ENCODE results near the gene LAMTOR2. TPM values are rescaled to one million over a fixed set of nuclear protein-coding genes. Genes with fewer than 3 reads are reported as not detected.
A peak's percentile ranks its signal among the peaks of the same experiment; 100 is the strongest.

Gene LAMTOR2
- total RNA-seq, 1 experiment from 2014 or later, result 84.8 TPM

- no peak for DNase-seq (ENCODE audit: low spot score)
These were observed 21.2 kb downstream of the LAMTOR2 start for GRCh38 chr1:156075775-156076204.

- no peak for DNase-seq (ENCODE audit: low spot score)
These were observed 22.2 kb downstream of the LAMTOR2 start for GRCh38 chr1:156076609-156077429.

- no peak for DNase-seq (ENCODE audit: low spot score)
These were observed 22.8 kb downstream of the LAMTOR2 start for GRCh38 chr1:156077430-156077760.

- no peak for DNase-seq (ENCODE audit: low spot score)
These were observed 24.1 kb downstream of the LAMTOR2 start for GRCh38 chr1:156078728-156079127.

GRCh38 chr1:156079762-156080161 lies 25.2 kb downstream of the LAMTOR2 start:
- no peak for DNase-seq (ENCODE audit: low spot score)

- no peak for DNase-seq (ENCODE audit: low spot score)
These were observed 25.8 kb downstream of the LAMTOR2 start for GRCh38 chr1:156080241-156080862.

- DNase-seq (ENCODE audit: low spot score), result no peak
These were observed 26.2 kb downstream of the LAMTOR2 start for GRCh38 chr1:156080863-156081179.

- DNase-seq (ENCODE audit: low spot score), result no peak
These were observed 26.8 kb downstream of the LAMTOR2 start for GRCh38 chr1:156081180-156081916.

GRCh38 chr1:156081917-156082308 lies 27.3 kb downstream of the LAMTOR2 start:
- no peak for DNase-seq (ENCODE audit: low spot score)

- DNase-seq (ENCODE audit: low spot score), result peak; percentile 42
These were observed 27.9 kb downstream of the LAMTOR2 start, which contains the start of gene MEX3A for GRCh38 chr1:156082309-156083091. Gene MEX3A, minus strand, starts transcription at chr1:156082465. Its CDS starts 467 bp downstream, at chr1:156081998.

GRCh38 chr1:156083800-156084790 lies 29.5 kb downstream of the LAMTOR2 start:
- no peak for DNase-seq (ENCODE audit: low spot score)

- peak; percentile 36 for DNase-seq (ENCODE audit: low spot score)
These were observed 31.7 kb downstream of the LAMTOR2 start for GRCh38 chr1:156086256-156086662.

GRCh38 chr1:156089704-156090103 lies 35.1 kb downstream of the LAMTOR2 start:
- DNase-seq (ENCODE audit: low spot score), result no peak

- DNase-seq (ENCODE audit: low spot score), result no peak
These were observed 35.7 kb downstream of the LAMTOR2 start for GRCh38 chr1:156090138-156090839.

GRCh38 chr1:156090840-156091188 lies 36.2 kb downstream of the LAMTOR2 start:
- peak; percentile 69 for DNase-seq (ENCODE audit: low spot score)

- DNase-seq (ENCODE audit: low spot score), result no peak
These were observed 37.0 kb downstream of the LAMTOR2 start for GRCh38 chr1:156091610-156092009.

GRCh38 chr1:156095906-156096508 lies 41.4 kb downstream of the LAMTOR2 start:
- no peak for DNase-seq (ENCODE audit: low spot score)

GRCh38 chr1:156096640-156097391 lies 42.2 kb downstream of the LAMTOR2 start:
- peak; percentile 80 for DNase-seq (ENCODE audit: low spot score)

All from H4 (cell line).